Measurements from ENCODE around the gene ABTB2. TPM values are rescaled to one million over a fixed set of nuclear protein-coding genes. Genes with fewer than 3 reads are reported as not detected.

The ABTB2 gene
- total and polyA plus RNA-seq, 2 of the 8 experiments (the other 6 are each of a cell fraction or from before 2014, with no cell fraction given): 7.7 to 10.2 TPM

DNA sequence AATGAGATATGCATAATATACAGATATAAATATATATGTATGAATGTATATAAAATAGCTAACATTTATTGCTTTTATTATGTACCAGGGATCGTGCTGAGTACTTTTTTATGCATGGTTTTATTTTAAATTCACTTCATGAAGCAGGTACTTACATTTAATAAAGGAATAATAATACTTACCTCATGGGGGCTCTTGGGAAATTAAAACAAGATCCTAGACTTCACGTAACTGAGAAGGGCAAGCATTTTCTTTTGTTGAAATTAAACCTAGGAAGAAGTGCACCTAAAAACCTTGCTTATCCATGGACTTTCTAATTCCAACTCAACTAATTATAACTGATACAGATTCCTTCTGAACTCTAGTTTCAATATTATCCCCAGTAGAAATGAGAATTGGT, 40.0 kb upstream of the ABTB2 start:
- Histone ChIP-seq H2BK20ac (ENCODE audit: low read length) (no peak overlapping the region), H4K5ac (ENCODE audit: insufficient read length, low read depth, low read length) (no peak overlapping the region), H3K79me2 (ENCODE audit: control insufficient read depth in 1 of 2, insufficient read depth in 2 of 2, low read length in 2 of 2) (no peaks in the 10 kb centered on the region), H2AK5ac (ENCODE audit: low read depth, low read length) (no peak overlapping the region), H3K4me3 (ENCODE audit: extremely low read depth in 1 of 4, insufficient read depth in 2 of 4, low read depth in 3 of 4, low read length in 4 of 4) (no peak overlapping the region), H3K4ac (replicated peaks; ENCODE audit: insufficient read length, low read depth, low read length) (no peak overlapping the region), H2AFZ (ENCODE audit: low read length) (no peak overlapping the region), H4K8ac (ENCODE audit: extremely low read depth, insufficient read depth, low read length) (no peak overlapping the region), H2BK5ac (ENCODE audit: low read depth, low read length) (no peak overlapping the region), H2BK120ac (replicated peaks; ENCODE audit: low read depth, low read length) (no peak overlapping the region), H3K4me1 (replicated peaks in 1 of 4; ENCODE audit: control insufficient read depth in 3 of 4, insufficient read depth in 4 of 4, low read length in 3 of 4) (peaks cover 0 to 2% (median 0%) of the 10 kb centered on the region in 4 experiments; a peak in 1 of 7 replicates), H3K9ac (replicated peaks in 1 of 4; ENCODE audit: extremely low read depth in 1 of 4, low read depth in 3 of 4, low read length in 3 of 4) (no peak overlapping the region), H3K79me1 (ENCODE audit: low read depth, low read length) (no peaks in the 10 kb centered on the region), H3K27ac (ENCODE audit: low read depth, low read length) (no peak overlapping the region), H3K23me2 (ENCODE audit: low read depth, low read length) (no peaks in the 10 kb centered on the region), H3K36me3 (ENCODE audit: control insufficient read depth in 2 of 4, insufficient read depth in 4 of 4, low read length in 3 of 4) (no peaks in the 10 kb centered on the region), H3K56ac (replicated peaks; ENCODE audit: insufficient read length, low read depth, low read length) (no peak overlapping the region), H3K9me3 (ENCODE audit: insufficient read depth in 2 of 2, low read depth in 1 of 2, low read length in 1 of 2) (peaks cover 0 to 5% of the 10 kb centered on the region in 2 experiments; a peak in 2 of 4 replicates), H3K23ac (ENCODE audit: insufficient read length) (no peak overlapping the region), H4K20me1 (replicated peaks in 1 of 2; ENCODE audit: control insufficient read depth in 1 of 2, insufficient read depth in 2 of 2, low read length in 2 of 2) (no peaks in the 10 kb centered on the region), H4K91ac (replicated peaks; ENCODE audit: insufficient read length, low read length) (no peak overlapping the region), H3K18ac (ENCODE audit: extremely low read depth, low read length) (no peak overlapping the region), H3K27me3 (replicated peaks in 1 of 4; ENCODE audit: control insufficient read depth in 3 of 4, extremely low read depth in 1 of 4, insufficient read depth in 3 of 4, low read length in 3 of 4) (no peaks in the 10 kb centered on the region), H3K4me2 (ENCODE audit: insufficient read depth in 1 of 2, low read depth in 2 of 2, low read length in 2 of 2) (no peak overlapping the region), H2BK12ac (ENCODE audit: low read depth, low read length) (no peak overlapping the region), H2BK15ac (ENCODE audit: low read length) (no peak overlapping the region), H3K14ac (ENCODE audit: insufficient read length) (no peak overlapping the region)
- DNase-seq (ENCODE audit: low read depth in 1 of 2, low spot score in 2 of 2) (no peak), FAIRE-seq (no peak)
- TF ChIP-seq EZH2 (IDR thresholded peaks at IDR 0.05; ENCODE audit: low read depth, low read length, severe bottlenecking) (no peak), KDM5A (IDR thresholded peaks at IDR 0.05; ENCODE audit: low read length) (no peak), YY1 (IDR thresholded peaks at IDR 0.05; ENCODE audit: low read depth, low read length) (no peak), FOSL1 (IDR thresholded peaks at IDR 0.05; ENCODE audit: insufficient read depth, low read depth, low read length) (no peak), BCL11A (IDR thresholded peaks at IDR 0.05; ENCODE audit: low read depth in 2 of 2, low read length in 2 of 2) (no peak), BRCA1 (IDR thresholded peaks at IDR 0.05; ENCODE audit: low read depth, low read length) (no peak), JUN (IDR thresholded peaks at IDR 0.05; ENCODE audit: low read depth, low read length) (no peak), NRF1 (IDR thresholded peaks at IDR 0.05; ENCODE audit: low read depth, low read length) (no peak), MAFK (IDR thresholded peaks at IDR 0.05; ENCODE audit: low read depth, low read length) (no peak), RAD21 (IDR thresholded peaks at IDR 0.05 in 1 of 2, conservative IDR thresholded peaks at IDR 0.05 in 1 of 2; ENCODE audit: low read depth in 2 of 2, low read length in 2 of 2) (no peak)
- TF ChIP-seq, protein P1, sequence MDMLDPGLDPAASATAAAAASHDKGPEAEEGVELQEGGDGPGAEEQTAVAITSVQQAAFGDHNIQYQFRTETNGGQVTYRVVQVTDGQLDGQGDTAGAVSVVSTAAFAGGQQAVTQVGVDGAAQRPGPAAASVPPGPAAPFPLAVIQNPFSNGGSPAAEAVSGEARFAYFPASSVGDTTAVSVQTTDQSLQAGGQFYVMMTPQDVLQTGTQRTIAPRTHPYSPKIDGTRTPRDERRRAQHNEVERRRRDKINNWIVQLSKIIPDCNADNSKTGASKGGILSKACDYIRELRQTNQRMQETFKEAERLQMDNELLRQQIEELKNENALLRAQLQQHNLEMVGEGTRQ (IDR thresholded peaks at IDR 0.05; ENCODE audit: low read length): no peak
- whole genome bisulfite sequencing, 2 experiments (ENCODE audit: extremely low coverage in 1 of 2, insufficient coverage in 1 of 2, insufficient read length in 1 of 2, insufficient replicate concordance in 2 of 2, low coverage in 1 of 2, low lambda C conversion rate in 2 of 2, missing lambda C conversion rate in 1 of 2): 83% methylated on average over 2 of the region's 2 CpGs; no CpG with 5 or more reads in 1 of the 2 experiments
- CTCF ChIA-PET (ENCODE audit: partially characterized antibody): interaction anchor here (0.7 to 1.9 kb wide), 3 partner anchors 14 to 71 kb away, joined by 3 to 7 read pairs (median 3); no protein-coding TSS in a partner anchor
- POLR2A ChIA-PET (ENCODE audit: partially characterized antibody): no interaction called here
